GM21619 (cell line): ENCODE data around the gene IFNA8.
A peak's percentile ranks its signal among the peaks of the same experiment; 100 is the strongest.
"Not testable (repeated sequence)": the region's sequence is repeated elsewhere in the genome, so short reads cannot be mapped to it uniquely, and the experiment has no call there.

ENCODE experiments used
- ATAC-seq: cut with Tn5 transposase; IDR thresholded peaks from one replicate; pipeline ENCODE4 v1.9.1; 2021; ENCODE audit not compliant: unreplicated experiment

The IFNA8 gene

DNA sequence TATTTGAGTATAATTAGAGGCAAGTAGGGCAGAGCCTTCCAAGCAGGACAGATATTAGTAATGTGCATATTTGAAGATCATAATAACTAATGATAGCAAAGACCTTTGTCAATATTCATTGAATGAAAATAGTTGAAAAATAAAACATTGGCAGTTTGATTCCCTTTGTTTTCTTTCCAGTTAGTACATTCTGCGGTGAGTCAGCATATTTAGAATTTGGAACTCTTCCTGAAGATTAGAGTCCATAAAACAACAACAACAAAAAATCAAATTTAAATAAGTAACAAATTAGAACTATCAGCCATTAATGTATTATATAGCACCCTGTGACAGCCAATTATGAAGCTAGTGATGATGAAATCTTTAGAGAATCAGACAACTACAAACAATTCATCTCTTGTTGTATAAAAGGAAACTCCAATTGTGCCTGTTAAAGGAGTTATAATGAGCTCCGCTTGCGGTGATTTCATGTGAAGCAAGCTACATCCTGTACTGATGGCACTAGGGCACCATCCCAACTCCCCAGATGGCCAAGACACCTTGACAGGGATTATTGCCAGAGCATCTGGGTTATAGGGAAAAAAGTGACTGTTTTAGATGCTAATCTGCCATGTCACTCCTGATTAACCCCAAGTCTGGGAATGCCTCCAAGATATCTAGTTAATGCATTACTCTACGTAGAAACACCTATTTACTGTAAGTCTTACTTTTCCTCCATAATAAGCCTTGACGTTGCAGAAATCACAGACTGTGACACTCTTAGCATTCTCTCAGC is 6.8 kb downstream of the IFNA8 start:
- ATAC-seq: no peak

DNA sequence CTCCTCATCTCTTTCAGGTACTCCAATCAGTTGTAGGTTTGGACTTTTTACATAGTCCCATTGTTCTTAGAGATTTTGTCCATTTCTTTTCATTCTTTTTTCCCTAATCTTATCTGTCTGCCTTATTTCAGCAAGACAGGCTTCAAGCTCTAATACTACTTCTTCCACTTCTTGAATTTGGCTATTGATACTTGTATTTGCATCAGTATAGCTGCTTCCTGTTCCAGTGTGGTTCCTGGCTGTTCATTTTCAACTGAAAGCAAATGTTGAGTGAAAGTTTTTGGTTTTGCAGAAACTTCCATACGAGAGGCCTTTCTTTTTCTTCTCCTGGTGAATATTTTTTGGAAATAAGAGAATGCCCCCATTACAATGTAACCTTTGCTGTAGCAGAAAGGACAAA is 19.3 kb downstream of the IFNA8 start:
- no peak for ATAC-seq

- ATAC-seq: no peak
Observed at GRCh38 chr9:21429191-21429590, 20.3 kb downstream of the IFNA8 start.

DNA sequence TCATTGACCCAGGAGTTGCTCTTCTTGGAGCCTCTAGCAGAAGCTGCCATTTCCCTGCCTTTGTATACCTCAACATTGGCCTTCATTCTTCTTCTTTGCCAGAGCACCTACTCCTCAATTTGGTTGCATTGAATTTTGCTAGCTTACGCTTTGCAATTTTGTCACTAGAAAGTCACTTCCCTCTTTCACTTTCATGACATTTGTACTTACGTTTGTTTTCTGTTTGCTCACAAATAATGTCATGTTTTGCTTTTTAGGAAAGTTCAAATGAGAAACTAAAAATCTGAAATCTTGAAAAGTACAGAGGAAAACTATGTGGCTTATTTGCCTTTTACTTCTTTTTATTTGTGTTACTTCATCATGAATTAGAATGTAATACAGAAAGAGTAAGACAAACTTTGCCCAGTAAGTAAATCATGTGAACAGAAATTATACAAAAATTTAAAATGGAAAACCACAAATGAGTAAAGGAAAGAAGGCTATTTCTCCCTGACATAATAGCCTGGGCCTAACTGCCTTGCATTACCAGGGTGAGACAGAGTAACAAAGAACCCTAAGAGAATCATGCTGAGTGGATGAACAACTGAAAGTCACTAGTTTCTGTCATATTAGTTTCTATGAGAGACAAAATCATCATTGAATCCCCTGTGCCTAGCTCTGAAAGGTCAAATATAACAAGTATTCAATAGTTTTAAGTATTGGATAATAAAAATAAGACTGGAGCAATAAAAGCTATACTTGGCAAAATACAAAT is 23.9 kb downstream of the IFNA8 start:
- peak; percentile 60 for ATAC-seq

DNA sequence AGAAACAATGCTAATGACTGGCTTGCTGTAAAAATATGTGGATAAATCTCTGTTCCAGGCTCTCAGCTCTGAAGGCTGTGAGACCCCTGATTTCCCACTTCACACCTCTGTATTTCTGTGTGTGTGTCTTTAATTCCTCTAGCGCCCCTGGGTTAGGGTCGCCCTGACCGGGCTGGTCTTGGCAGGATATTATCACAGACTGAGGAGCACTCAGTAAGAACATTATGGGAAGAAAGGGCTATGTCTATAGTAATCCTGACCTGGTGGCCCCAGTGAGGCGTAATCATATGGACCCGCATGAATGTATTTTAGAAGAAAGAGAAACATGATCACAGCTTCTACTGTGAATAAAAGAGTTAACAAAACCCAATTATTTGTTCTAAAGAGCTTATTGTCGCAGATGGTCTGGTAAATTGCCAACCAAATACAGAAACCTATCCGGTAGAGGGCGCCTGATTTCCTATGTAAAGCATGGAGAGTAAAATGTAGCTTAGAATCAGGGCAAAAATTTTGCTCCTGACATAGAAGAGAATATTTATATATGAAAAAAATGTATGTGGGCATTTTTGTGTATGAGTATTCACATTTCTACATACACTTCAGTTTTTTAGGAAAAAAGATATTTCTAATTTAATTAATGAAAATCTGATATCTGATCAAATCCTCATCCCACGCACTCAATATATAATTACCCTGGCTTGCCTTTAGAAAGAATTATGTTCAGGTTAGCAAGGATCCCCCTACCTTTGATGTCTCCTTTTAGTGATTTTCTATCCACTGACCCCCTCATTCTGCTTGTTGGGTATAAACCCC is 25.5 kb downstream of the IFNA8 start:
- no peak for ATAC-seq

GRCh38 chr9:21435015-21435383 is 26.1 kb downstream of the IFNA8 start:
- not testable (repeated sequence) for ATAC-seq

DNA sequence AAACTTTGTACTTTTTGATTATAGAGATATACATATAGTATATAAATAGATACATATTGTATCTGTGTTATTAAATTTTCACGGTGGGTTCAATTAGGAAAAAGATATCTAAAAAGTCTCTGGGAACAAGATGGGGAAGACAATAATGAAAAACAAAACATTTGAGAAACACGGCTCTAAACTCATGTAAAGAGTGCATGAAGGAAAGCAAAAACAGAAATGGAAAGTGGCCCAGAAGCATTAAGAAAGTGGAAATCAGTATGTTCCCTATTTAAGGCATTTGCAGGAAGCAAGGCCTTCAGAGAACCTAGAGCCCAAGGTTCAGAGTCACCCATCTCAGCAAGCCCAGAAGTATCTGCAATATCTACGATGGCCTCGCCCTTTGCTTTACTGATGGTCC is 31.2 kb downstream of the IFNA8 start, which contains the start of gene IFNA1:
TSS of gene IFNA1 (plus strand) at position 301 of the 400 bp plus-strand sequence. CDS start at position 370, 69 bp downstream.
- ATAC-seq: no peak

DNA sequence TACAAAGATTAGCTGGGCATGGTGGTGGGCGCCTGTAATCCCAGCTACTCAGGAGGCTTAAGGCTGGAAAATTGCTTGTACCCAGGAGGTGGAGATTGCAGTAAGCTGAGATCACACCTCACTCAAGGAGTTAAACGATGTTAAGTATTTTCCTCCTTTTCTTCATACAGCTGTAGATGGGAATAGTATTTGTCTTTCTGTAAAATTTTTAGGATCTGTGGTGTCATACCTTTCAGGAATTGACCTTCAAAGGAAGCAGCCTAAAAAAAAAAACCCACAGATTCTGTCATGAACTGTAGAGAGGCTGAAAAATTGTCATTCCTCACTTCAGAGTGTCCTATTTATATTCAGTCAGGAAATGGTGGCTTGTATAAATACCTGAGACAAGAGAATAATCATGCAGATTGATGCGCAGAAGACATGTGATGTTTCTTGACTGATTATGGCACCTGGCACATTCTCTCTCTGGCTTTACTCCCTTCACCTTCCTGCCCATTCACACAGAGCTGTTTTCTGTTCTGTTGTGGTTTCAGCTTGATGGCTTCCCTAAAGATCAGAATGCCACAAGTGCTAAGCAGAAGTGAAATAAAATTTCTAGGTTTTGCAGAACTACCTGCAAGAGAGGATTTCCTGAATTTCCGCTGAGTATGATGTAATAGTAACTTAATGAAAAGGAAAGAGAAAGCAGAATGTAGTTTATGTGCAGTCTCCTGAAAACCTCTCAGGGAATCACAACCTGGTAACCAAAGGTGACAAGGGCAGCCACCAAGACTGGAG is 35.1 kb downstream of the IFNA8 start:
- ATAC-seq: peak; percentile 89

- ATAC-seq: not testable (repeated sequence)
Observed at GRCh38 chr9:21449312-21449711, 40.4 kb downstream of the IFNA8 start.

DNA sequence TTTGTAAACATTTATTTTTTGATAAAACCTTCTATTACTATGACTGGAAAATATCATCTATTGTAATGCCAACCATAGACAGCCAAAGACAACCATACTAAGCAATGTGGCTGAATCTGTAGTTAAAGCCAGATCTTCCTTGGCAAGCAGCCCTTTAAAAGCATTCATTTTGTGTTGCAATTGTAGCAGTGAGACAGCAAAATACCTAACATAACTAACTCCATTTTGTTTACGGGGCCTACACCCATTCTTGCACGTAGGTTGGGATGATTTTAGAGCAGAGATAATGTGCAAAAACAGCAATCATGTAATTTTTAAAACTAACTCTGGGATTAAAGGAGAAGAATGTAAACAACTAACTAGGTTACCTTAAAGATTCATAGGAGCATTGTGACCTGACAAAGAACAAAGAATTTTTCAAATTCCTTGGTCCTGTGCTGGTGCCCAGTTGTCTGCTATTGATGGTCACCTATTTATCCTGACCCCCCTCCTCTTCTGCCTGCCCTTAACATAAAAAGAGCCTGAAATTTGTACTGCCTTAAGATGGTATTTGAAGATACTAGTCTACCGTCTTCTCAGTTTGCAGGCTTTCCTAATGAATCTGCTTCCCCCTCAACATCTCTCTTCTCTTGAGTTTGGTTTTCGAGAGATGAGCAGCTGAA is 41.9 kb downstream of the IFNA8 start:
- no peak for ATAC-seq

GRCh38 chr9:21452681-21453080 is 43.8 kb downstream of the IFNA8 start:
- no peak for ATAC-seq

DNA sequence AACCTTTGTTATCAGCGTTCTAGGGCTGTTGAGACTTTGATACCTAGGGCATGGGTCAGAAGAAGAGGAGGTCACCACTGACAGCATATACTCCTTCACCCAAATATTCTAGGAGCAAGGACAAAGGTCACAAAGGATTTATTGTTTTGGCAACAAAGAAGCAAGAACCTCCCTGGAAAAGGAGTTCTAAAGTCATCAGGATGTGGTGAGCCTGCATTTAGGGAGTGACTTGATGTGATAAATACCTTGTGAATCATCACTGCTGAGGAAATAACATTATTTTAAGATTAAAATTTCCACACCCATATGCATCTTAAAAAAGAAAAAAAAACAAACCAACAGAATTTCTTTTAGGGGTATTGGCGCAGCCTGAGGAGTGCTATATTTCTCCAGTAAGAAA is 45.2 kb downstream of the IFNA8 start:
- no peak for ATAC-seq

GRCh38 chr9:21455320-21455719 is 46.4 kb downstream of the IFNA8 start:
- peak; percentile 97 for ATAC-seq
